ENCODE data around the gene SMAGP.

DNA sequence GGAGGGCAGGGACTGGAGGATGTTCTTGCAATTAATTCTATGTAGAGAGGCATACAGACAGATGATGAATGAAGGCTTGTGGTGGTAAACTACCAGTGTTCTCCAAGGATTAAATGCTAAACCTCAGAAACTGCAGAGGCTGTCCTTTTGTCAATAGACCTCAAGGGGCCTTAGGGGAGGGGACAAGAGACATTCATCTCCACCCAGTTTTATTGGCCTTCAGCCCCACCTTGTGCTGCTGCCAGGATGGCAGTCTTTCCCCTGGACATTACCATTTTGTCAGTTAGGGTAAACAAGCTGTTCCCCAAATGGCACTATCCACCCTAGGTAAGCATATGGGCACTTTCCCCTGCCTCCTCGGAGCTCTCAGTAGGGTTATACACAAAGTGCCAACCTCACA is 4.9 kb upstream of the SMAGP start:
- TF ChIP-seq, protein P1, sequence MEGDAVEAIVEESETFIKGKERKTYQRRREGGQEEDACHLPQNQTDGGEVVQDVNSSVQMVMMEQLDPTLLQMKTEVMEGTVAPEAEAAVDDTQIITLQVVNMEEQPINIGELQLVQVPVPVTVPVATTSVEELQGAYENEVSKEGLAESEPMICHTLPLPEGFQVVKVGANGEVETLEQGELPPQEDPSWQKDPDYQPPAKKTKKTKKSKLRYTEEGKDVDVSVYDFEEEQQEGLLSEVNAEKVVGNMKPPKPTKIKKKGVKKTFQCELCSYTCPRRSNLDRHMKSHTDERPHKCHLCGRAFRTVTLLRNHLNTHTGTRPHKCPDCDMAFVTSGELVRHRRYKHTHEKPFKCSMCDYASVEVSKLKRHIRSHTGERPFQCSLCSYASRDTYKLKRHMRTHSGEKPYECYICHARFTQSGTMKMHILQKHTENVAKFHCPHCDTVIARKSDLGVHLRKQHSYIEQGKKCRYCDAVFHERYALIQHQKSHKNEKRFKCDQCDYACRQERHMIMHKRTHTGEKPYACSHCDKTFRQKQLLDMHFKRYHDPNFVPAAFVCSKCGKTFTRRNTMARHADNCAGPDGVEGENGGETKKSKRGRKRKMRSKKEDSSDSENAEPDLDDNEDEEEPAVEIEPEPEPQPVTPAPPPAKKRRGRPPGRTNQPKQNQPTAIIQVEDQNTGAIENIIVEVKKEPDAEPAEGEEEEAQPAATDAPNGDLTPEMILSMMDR (IDR thresholded peaks at IDR 0.05; ENCODE audit: insufficient read depth, low read length, poor library complexity, severe bottlenecking), result no peak
- no peak for TF ChIP-seq EZH2phosphoT487 (conservative IDR thresholded peaks at IDR 0.05; ENCODE audit: low read length)
